Aorta (tissue), 5 donors: Measurements from ENCODE around the gene SLC2A14. TPM values are rescaled to one million over a fixed set of nuclear protein-coding genes. Genes with fewer than 3 reads are reported as not detected.
"Not testable (repeated sequence)": the region's sequence is repeated elsewhere in the genome, so short reads cannot be mapped to it uniquely, and the experiment has no call there.

ENCODE experiments used
- ATAC-seq: fragments of 200-7000 bp; cut with Tn5 transposase; one replicate; pipeline ENCODE4 v1.9.1; 2022; ENCODE audit warnings: moderate library complexity; ENCODE audit not compliant: low FRiP score
- DNase-seq, 2 donors: peaks; one replicate each; pipeline ENCODE4 v3.0.0-alpha.2; 2020
- H3K27ac ChIP-seq, 2 donors: one replicate each; pipeline ENCODE4 v1.5.1; 2013; ENCODE audit warnings: low read length in 2 of 2, mild to moderate bottlenecking in 2 of 2, moderate library complexity in 2 of 2, control low read depth in 1 of 2, inconsistent platforms in 1 of 2, low read depth in 1 of 2
- H3K27me3 ChIP-seq, 2 donors: one replicate each; pipeline ENCODE4 v1.6.1; 2013; ENCODE audit warnings: control low read depth in 1 of 2, low read length in 1 of 2, mild to moderate bottlenecking in 1 of 2, moderate library complexity in 1 of 2; ENCODE audit not compliant: insufficient read depth in 2 of 2, control insufficient read depth in 1 of 2
- H3K36me3 ChIP-seq, 2 donors: one replicate each; pipeline ENCODE4 v1.6.1; 2013; ENCODE audit warnings: control low read depth in 1 of 2, low read length in 1 of 2, mild to moderate bottlenecking in 1 of 2; ENCODE audit not compliant: insufficient read depth in 2 of 2, control insufficient read depth in 1 of 2
- H3K4me1 ChIP-seq, 2 donors: one replicate each; pipeline ENCODE4 v1.6.1; 2013; ENCODE audit warnings: low read length in 2 of 2, control low read depth in 1 of 2, mild to moderate bottlenecking in 1 of 2, moderate library complexity in 1 of 2; ENCODE audit not compliant: insufficient read depth in 2 of 2, control insufficient read depth in 1 of 2
- H3K4me3 ChIP-seq, 2 donors: one replicate each; pipeline ENCODE4 v1.5.1; 2013; ENCODE audit warnings: low read length in 2 of 2, control low read depth in 1 of 2, mild to moderate bottlenecking in 1 of 2
- H3K9me3 ChIP-seq: one replicate; pipeline ENCODE4 v1.6.1; 2013; ENCODE audit warnings: mild to moderate bottlenecking, low read length; ENCODE audit not compliant: control insufficient read depth
- WGBS, 2 donors: extraction: QIAGEN DNeasy Blood & Tissue Kit; methylation state at CpG; one replicate each; pipeline ENCODE4 v1.1.7; 2013; 5-methylcytosine and 5-hydroxymethylcytosine counted together
- intact Hi-C, 2 donors: fragments of 100-400 bp; cut with DNase I; formaldehyde crosslinking; loops; one replicate each; pipeline versions ENCODE4 v1.14.2 to v1.15.0; 2022
- long read RNA-seq, 2 donors: library from polyadenylated mRNA; unstranded; transcript quantifications; one replicate each; pipeline ENCODE4 v2.0.0, GENCODE V29; 2020 to 2021
- polyA plus RNA-seq, 2 donors: library from polyadenylated mRNA; stranded (reverse); fragments of 200-250 nt; gene quantifications; one replicate each; pipeline ENCODE4 v1.2.3, GENCODE V29; 2013
- total RNA-seq, 2 donors: library from RNA; stranded (reverse); fragmentation: NEBNext Ultra II Directional; extraction: Animal tissue kit (Norgen Biotek cat#: 25700); gene quantifications; one replicate each; pipeline ENCODE4 v1.2.1, GENCODE V29; 2021
- donor health status: healthy with polysubstance abuse.
- donor health status: Bipolar disorder and iron deficiency.
- donor health status: DM: no; HTN: no; CAD: no.
- donor health status: DM: no; HTN: no; CAD: no.
- donor health status: DM: yes; HTN: yes; CAD: no.

Gene SLC2A14
- total RNA-seq (1 to 10 TPM; 3.1 to 3.6 TPM), polyA plus RNA-seq (not detected)
- long read RNA-seq, donor 1 = 0 reads
- long read RNA-seq, donor 2 = 0 reads

DNA sequence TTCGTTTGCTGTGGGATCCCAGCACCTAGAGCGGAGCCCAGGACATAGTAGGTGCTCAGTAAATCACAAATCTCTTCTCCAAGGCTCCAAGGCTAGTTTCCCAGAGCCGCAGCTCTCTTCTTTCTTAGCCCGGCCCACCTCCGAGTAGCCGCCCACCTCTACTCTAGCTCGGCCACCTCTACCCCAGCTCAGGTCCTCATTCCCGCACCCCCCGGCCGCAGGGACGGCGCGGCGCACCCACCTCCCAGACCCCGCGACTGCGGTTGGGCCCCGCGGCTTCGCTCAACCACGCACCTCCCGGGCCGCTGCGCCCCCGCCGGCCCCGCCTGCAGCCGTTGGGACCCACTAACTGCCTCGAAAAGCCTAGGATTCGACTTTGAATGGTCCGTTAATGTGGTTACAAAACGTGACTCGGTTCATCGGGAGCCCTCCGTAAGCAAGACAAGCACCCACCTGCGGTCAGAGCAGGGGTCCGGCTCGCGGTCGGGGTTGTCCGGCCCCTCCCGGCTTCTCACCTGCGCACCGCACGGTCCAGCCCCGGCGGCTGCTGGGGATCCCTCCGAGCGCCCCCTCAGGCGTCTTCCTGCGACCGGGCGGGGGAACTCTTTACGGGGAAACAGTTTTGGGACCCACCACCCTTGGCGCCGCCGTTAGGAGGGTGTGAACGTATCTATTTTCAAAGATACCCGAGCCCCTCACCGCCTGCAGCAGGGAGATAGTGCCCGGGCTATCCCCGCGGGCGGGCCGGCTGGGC lies at the start of gene SLC2A14:
Gene SLC2A14 (minus strand): TSS at position 350 of the 754 bp plus-strand sequence. CDS start 3,035 bp downstream, outside the sequence.
- Histone ChIP-seq H3K27me3 (peaks cover 0 to 1% of the 10 kb centered on the region in 2 donors), H3K4me3 (no peak within 1 kb of the TSS), H3K36me3 (no peaks in the 10 kb centered on the region), H3K27ac (no peak within 1 kb of the TSS), H3K4me1 (no peaks in the 10 kb centered on the region), H3K9me3 (no peaks in the 10 kb centered on the region)
- 11% methylated on average over 65 of the region's 65 CpGs for WGBS, 2 donors
- no peak for ATAC-seq
- DNase-seq = no peak
- intact Hi-C loops = no loop called here

GRCh38 chr12:7921181-7921580 lies 48.5 kb upstream of the SLC2A14 start:
- ATAC-seq, intact Hi-C loops: not testable (repeated sequence)

GRCh38 chr12:7918268-7918590 lies 45.5 kb upstream of the SLC2A14 start:
- peak in 1 of 2 donors; percentile 53 for DNase-seq
- H3K9me3 ChIP-seq, intact Hi-C loops, H3K4me1 ChIP-seq, H3K36me3 ChIP-seq, ATAC-seq, H3K4me3 ChIP-seq, H3K27ac ChIP-seq, H3K27me3 ChIP-seq: not testable (repeated sequence)
- WGBS, 2 donors = 90 to 91% methylated on average over 7 of the region's 7 CpGs

More at GRCh38 chr12:7921181-7921580, 48.5 kb upstream of the SLC2A14 start:
- not testable (repeated sequence) for H3K4me1 ChIP-seq, H3K9me3 ChIP-seq, H3K36me3 ChIP-seq, H3K27ac ChIP-seq, H3K27me3 ChIP-seq, H3K4me3 ChIP-seq
- WGBS, 2 donors = 86 to 87% methylated on average over 11 to 12 of the region's 12 CpGs
- peak in 1 of 2 donors; percentile 40 for DNase-seq

DNA sequence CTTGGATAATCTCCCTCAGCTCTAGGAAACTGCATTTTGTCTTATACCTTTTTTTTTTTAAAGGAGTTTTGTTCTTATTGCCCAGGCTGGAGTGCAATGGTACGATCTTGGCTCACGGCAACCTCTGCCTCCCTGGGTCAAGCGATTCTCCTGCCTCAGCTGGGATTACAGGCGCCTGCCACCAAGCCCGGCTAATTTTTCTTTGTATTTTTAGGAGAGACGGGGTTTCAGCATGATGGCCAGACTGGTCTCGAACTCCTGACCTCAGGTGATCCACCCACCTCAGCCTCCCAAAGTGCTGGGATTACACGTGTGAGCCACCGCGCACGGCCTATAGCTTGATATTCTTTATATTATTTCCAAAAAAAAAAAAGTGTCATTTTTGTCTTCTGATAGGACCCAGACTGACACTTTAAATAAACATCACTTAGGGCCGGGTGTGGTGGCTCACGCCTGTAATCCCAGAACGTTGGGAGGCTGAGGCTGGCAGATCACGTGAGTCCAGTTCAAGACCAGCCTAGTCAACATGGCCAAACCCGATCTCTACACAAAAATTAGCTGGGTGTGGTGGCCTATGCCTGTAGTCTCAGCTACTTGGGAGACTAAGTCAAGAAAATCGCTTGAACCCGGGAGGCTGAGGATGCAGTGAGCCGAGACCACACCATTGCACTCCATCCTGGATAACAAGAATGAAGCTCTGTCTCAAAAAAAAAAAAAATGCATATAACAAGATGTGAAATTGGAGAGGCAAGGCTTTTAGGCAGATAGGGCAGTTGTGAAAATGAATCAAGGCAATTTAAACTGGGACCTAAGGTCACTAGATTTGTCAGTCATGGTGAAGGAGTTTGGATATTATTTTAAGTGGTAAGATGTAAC lies 44.9 kb upstream of the SLC2A14 start:
- WGBS, 2 donors = 85 to 89% methylated on average over 19 of the region's 19 CpGs
- Histone ChIP-seq H3K27ac (no peak overlapping the region), H3K4me3 (no peak overlapping the region), H3K9me3 (no peaks in the 10 kb centered on the region), H3K4me1 (no peaks in the 10 kb centered on the region), H3K27me3 (no peaks in the 10 kb centered on the region), H3K36me3 (no peaks in the 10 kb centered on the region)
- DNase-seq (peak in 1 of 2 donors; percentile 32), ATAC-seq (no peak)
- intact Hi-C loops = no loop called here

- ATAC-seq (no peak), DNase-seq (peak in 1 of 2 donors; percentile 47)
Observed at GRCh38 chr12:7916936-7917335, 44.2 kb upstream of the SLC2A14 start.

GRCh38 chr12:7915661-7916403 lies 43.1 kb upstream of the SLC2A14 start:
- Histone ChIP-seq H3K27me3 (no peaks in the 10 kb centered on the region), H3K36me3 (no peaks in the 10 kb centered on the region), H3K9me3 (no peaks in the 10 kb centered on the region), H3K4me3 (no peak overlapping the region), H3K27ac (no peak overlapping the region), H3K4me1 (no peaks in the 10 kb centered on the region)
- ATAC-seq (peak; percentile 47), DNase-seq (peak in 1 of 2 donors; percentile 74)
- 24 to 33% methylated on average over 35 to 37 of the region's 38 CpGs for WGBS, 2 donors
- intact Hi-C loops = no loop called here

More at GRCh38 chr12:7916936-7917335, 44.2 kb upstream of the SLC2A14 start:
- intact Hi-C loops = no loop called here
- 57 to 65% methylated on average over 1 of the region's 1 CpG for WGBS, 2 donors
- H3K9me3 ChIP-seq = no peaks in the 10 kb centered on the region
- H3K27ac ChIP-seq = no peak overlapping the region
- H3K4me3 ChIP-seq = no peak overlapping the region
- no peaks in the 10 kb centered on the region for H3K27me3 ChIP-seq
- no peaks in the 10 kb centered on the region for H3K36me3 ChIP-seq
- no peaks in the 10 kb centered on the region for H3K4me1 ChIP-seq

GRCh38 chr12:7910106-7910505 lies 37.4 kb upstream of the SLC2A14 start:
- intact Hi-C loops, DNase-seq, H3K27me3 ChIP-seq, H3K36me3 ChIP-seq, ATAC-seq, H3K4me3 ChIP-seq, H3K4me1 ChIP-seq, H3K9me3 ChIP-seq, H3K27ac ChIP-seq: not testable (repeated sequence)
- 71 to 77% methylated on average over 7 of the region's 7 CpGs for WGBS, 2 donors

DNA sequence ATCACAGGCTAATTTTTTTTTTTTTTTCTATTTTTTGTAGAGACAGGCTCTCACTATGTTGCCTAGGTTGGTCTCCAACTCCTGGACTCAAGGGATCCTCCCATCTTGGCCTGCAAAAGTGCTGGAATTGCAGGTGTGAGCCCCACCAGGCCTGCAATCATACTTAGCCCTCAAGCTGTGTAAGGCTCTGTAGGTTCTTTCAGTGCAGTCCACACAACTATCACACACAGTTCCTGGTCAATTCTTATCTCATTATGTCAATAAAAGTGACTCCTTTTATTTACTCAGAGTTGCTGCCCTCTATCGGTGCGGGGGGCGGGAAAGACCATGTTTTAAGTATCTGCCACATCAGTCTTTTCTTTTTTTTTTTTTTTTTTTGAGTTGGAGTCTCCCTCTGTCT lies 34.3 kb upstream of the SLC2A14 start:
- WGBS, 2 donors = 10 to 14% methylated on average over 3 of the region's 3 CpGs
- Histone ChIP-seq H3K4me1 (no peaks in the 10 kb centered on the region), H3K4me3 (no peak overlapping the region), H3K9me3 (no peaks in the 10 kb centered on the region), H3K27ac (no peak overlapping the region), H3K36me3 (no peaks in the 10 kb centered on the region), H3K27me3 (no peaks in the 10 kb centered on the region)
- intact Hi-C loops = no loop called here
- DNase-seq (no peak), ATAC-seq (no peak)
